Measurements from ENCODE around the gene KIDINS220. TPM values are rescaled to one million over a fixed set of nuclear protein-coding genes. Genes with fewer than 3 reads are reported as not detected.
"Not testable (repeated sequence)": the region's sequence is repeated elsewhere in the genome, so short reads cannot be mapped to it uniquely, and the experiment has no call there.

KIDINS220 gene
- total RNA-seq, 1 donor from 2014 or later: 64.6 TPM

DNA sequence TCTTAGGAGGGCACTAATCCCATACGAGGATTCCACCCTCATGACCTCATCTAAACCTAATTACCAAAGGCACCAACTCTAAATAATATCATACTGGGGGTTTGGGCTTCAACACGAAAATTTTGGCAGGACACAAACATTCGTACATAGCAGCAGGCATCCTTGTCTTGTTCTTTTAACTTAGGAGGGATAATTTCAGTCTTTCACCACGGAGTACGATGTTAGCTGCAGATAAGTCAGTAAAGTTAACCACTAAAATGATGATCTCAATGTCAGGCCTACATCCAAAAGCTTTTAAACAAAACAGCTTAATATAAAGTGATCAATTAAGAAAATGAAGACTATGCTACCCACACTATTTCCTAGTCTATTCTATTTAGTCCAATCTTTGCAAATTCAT is 80.7 kb downstream of the KIDINS220 start:
- no peak for DNase-seq (ENCODE audit: extremely low read depth, low read depth, low spot score)

- DNase-seq (ENCODE audit: extremely low read depth, low read depth, low spot score): no peak
Measured at GRCh38 chr2:8756230-8756629, 81.2 kb downstream of the KIDINS220 start.

GRCh38 chr2:8754106-8754776 is 83.2 kb downstream of the KIDINS220 start:
- DNase-seq (ENCODE audit: extremely low read depth, low read depth, low spot score): no peak

DNA sequence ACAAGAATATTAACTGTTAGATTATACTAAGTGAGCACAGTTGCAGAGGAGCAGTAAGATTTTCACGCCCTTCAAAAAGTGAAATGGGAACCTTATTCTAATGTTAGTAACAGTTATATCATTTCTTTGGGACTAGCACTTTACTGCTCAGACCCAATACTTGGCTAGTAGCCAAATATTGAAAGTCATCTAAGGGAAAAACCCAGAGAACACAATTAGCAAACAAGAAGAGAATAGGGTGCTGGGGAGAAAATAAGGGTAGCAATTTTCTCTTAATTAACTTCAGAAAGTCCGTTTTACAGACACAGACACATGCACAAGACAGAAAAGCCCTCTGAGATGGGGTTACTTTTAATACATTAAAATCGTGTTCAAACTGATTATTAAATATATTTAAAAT is 83.8 kb downstream of the KIDINS220 start:
- DNase-seq (ENCODE audit: extremely low read depth, low read depth, low spot score): no peak

- no peak for DNase-seq (ENCODE audit: extremely low read depth, low read depth, low spot score)
Measured at GRCh38 chr2:8752385-8752784, 85.0 kb downstream of the KIDINS220 start.

DNA sequence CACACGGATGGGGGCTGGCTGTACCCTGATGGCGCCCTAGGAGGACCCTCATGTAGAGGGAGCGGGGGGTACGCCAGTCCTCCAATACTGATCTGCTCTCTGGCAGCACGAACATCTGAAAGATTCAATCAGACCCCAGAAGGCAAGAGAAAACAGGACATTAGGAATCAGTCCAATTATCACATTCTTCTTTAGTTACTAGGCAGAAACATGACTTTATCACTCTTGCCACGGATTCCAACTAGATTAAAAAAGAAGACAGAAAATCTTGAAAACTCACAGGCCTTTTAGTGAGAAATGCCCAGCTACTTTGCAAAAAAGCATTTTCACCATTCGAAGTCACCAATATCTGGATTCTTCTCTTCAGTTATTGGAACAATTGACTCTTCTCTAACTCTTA is 87.2 kb downstream of the KIDINS220 start:
- DNase-seq (ENCODE audit: extremely low read depth, low read depth, low spot score): no peak

DNA sequence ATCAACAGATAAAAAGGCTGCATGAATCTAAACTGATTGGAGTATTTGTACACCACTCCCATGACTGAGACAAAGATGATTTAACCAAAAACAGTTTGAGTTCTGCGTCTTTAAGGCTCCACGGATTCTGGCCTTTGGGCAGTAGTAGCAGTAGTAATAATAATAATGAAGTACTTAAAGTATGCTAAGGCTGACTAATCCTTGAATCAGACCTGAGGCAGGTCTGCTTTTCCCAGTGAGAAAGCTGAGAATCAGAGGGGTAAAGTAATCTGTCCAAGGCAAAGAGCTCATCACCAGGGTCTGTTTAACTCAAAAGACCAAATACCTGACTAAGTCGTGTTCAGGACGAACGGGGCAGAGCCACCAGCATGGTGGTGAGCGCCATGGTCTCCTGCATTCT is 94.2 kb downstream of the KIDINS220 start:
- no peak for DNase-seq (ENCODE audit: extremely low read depth, low read depth, low spot score)

DNA sequence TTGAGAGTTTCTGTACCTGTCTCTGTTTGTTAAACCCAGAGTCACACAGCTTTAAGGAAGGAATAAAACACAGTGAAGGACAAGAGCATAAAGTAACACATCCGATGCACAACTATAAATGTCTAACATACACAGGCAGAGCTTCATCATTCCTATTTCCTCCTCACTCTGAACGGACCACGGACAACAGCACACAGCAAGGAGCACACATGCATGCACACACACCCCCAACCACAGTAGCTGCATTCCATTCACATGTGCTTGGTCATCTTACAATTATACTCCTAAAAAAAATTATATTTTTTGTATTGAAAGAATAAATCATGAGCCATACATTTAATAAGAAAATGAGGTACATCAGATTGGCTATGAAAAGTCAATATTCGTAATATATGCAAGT is 97.3 kb downstream of the KIDINS220 start:
- DNase-seq (ENCODE audit: extremely low read depth, low read depth, low spot score): no peak

- no peak for DNase-seq (ENCODE audit: extremely low read depth, low read depth, low spot score)
Measured at GRCh38 chr2:8737571-8738175, 99.7 kb downstream of the KIDINS220 start.

GRCh38 chr2:8732601-8733000 is 104.8 kb downstream of the KIDINS220 start:
- no peak for DNase-seq (ENCODE audit: extremely low read depth, low read depth, low spot score)

DNA sequence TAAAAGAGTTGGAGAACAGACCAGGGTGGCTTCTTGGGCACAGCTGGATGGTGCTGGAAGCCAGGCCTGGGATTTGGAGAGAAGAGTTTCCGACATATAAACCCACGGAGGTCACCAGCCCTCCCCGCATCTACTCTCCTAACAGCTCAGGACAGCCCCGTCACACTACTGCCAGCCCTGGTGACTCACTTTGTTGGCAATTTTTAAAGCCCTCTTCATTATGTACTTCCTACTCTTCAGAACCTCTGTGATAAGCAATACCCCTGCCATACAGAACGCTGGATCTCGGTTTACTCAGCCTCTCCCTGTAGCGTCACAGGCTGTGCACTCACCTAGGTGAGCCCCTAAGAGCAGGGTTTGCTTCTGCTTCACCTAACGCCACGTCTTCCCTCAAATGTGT is 107.5 kb downstream of the KIDINS220 start:
- DNase-seq (ENCODE audit: extremely low read depth, low read depth, low spot score): no peak

- DNase-seq (ENCODE audit: extremely low read depth, low read depth, low spot score): not testable (repeated sequence)
Measured at GRCh38 chr2:8729101-8729500, 108.3 kb downstream of the KIDINS220 start.

GRCh38 chr2:8728305-8729015 is 109.0 kb downstream of the KIDINS220 start:
- DNase-seq (ENCODE audit: extremely low read depth, low read depth, low spot score): no peak

GRCh38 chr2:8725838-8726237 is 111.6 kb downstream of the KIDINS220 start:
- DNase-seq (ENCODE audit: extremely low read depth, low read depth, low spot score): no peak

- no peak for DNase-seq (ENCODE audit: extremely low read depth, low read depth, low spot score)
Measured at GRCh38 chr2:8722986-8723385, 114.4 kb downstream of the KIDINS220 start.

- no peak for DNase-seq (ENCODE audit: extremely low read depth, low read depth, low spot score)
Measured at GRCh38 chr2:8721410-8721809, 116.0 kb downstream of the KIDINS220 start.

DNA sequence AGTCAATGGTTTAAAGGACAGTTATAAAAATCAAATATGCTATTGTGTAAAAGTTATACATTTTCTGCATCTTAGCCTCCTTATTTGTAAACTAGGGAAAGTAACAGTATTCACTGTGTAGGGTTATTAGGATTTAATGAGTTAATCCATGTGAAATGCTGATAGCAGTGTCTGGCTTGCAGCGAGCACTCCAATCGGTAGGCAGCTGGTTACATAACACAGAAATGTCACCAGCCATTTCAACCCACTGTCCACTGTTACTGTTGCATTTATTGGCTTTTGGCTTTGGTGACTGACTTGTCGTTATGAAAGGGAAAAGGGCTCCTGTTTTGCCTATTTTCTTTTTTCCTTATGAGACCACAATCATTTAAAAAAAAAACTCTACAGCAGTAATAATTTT is 116.7 kb downstream of the KIDINS220 start:
- DNase-seq (ENCODE audit: extremely low read depth, low read depth, low spot score): no peak

DNA sequence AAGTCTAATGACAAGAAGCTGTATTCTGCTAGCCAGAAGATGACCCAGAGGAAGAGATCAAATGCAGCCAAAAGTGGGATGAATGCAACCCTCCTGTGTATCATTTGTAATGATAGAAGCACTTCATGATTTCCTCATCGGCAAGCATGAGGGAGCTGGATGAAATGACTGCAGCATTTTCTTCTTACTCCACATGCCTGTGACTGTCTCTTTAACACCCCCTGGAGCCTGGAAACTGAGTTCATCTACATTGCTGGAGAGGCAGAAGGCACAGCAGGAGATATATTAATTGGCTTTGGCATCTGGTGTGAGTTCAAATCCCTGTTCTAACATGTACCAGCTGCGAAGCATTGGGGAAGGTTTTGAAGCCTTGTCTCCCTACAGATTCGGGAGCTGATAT is 117.9 kb downstream of the KIDINS220 start:
- DNase-seq (ENCODE audit: extremely low read depth, low read depth, low spot score): no peak

- DNase-seq (ENCODE audit: extremely low read depth, low read depth, low spot score): no peak
Measured at GRCh38 chr2:8714971-8715370, 122.4 kb downstream of the KIDINS220 start.

GRCh38 chr2:8714283-8714682 is 123.1 kb downstream of the KIDINS220 start:
- no peak for DNase-seq (ENCODE audit: extremely low read depth, low read depth, low spot score)

DNA sequence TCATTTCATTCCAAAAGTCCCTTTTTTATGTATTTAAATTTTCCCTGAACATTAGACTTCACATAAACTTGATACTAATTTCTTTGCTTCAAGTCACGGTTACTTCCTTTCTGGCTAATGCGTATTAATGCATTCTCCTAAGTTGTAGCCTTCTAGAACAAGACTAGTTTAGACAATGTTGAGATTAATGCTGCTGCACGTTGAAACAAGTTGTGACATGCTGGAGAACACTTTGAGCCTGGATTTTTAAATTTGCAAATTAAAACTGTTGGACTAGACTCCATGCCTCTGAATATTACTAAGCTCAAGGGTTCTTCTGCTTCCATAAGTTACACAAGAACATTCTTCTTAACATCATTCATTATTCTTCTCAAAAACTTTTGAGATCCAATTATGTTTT is 126.5 kb downstream of the KIDINS220 start:
- no peak for DNase-seq (ENCODE audit: extremely low read depth, low read depth, low spot score)

DNA sequence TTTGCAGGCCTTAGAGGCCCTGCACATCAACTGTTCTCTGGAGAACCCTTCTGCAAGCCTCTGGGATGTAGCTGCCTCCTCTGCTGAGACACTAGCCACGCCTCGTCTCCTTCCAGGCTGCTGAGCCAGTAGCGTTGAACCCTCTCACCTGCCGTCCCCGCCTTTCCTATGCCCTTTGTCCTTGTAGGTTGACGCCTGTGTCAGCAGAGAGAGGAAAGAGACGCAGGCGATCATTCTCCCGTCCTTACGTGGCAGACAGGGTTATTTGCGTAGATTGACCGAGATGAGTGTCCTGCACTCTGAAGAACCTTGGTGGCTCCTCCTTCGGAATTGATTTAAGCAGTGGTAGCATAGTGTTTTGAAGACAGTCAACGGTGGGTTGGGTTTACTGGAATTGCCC is 127.8 kb downstream of the KIDINS220 start:
- no peak for DNase-seq (ENCODE audit: extremely low read depth, low read depth, low spot score)

Data from glomerular endothelial cell (primary cell).